Neural progenitor cell (in vitro differentiated cells): ENCODE results near the gene TBXA2R. TPM values are rescaled to one million over a fixed set of nuclear protein-coding genes. Genes with fewer than 3 reads are reported as not detected.

ENCODE experiments used
- DNase-seq: peaks from one replicate; pipeline ENCODE4 v3.0.0-alpha.2; 2016; ENCODE audit warnings: low spot score
- H2AFZ ChIP-seq: fragments of 200-600 bp; sonication (generic); replicated peaks from 2 replicates; pipeline ENCODE4 v1.6.1; 2016; ENCODE audit warnings: antibody characterized with exemption
- H3F3A ChIP-seq: fragments of 200-600 bp; sonication (generic); 2 replicates; pipeline ENCODE4 v1.6.1; 2016; ENCODE audit warnings: antibody characterized with exemption, low read depth
- H3K27ac ChIP-seq: fragments of 200-600 bp; sonication (generic); 2 replicates; pipeline ENCODE4 v1.5.1; 2016; ENCODE audit warnings: mild to moderate bottlenecking
- H3K27me3 ChIP-seq: fragments of 200-600 bp; sonication (generic); 2 replicates; pipeline ENCODE4 v1.6.1; 2016; ENCODE audit warnings: mild to moderate bottlenecking, moderate library complexity
- H3K36me3 ChIP-seq: fragments of 200-600 bp; sonication (generic); 2 replicates; pipeline ENCODE4 v1.5.1; 2016
- H3K4me1 ChIP-seq: fragments of 200-600 bp; sonication (generic); 2 replicates; pipeline ENCODE4 v1.6.1; 2016; ENCODE audit warnings: mixed run types
- H3K4me2 ChIP-seq: fragments of 200-600 bp; sonication (generic); 2 replicates; pipeline ENCODE4 v1.6.1; 2016
- H3K4me3 ChIP-seq: fragments of 200-600 bp; sonication (generic); 2 replicates; pipeline ENCODE4 v1.5.1; 2016
- H3K79me2 ChIP-seq: fragments of 200-600 bp; sonication (generic); 2 replicates; pipeline ENCODE4 v1.6.1; 2016; ENCODE audit warnings: low read depth
- H3K9ac ChIP-seq: fragments of 200-600 bp; sonication (generic); 2 replicates; pipeline ENCODE4 v1.6.1; 2016
- H3K9me3 ChIP-seq: fragments of 200-600 bp; sonication (generic); 2 replicates; pipeline ENCODE4 v1.5.1; 2016; ENCODE audit warnings: low read depth
- H4K20me1 ChIP-seq: fragments of 200-600 bp; sonication (generic); 2 replicates; pipeline ENCODE4 v1.6.1; 2016; ENCODE audit warnings: low read depth
- H3K27ac Mint-ChIP-seq: 3 replicates; pipeline ENCODE4 v1.8.0; 2021; ENCODE audit warnings: mixed read lengths
- H3K27me3 Mint-ChIP-seq: 2 replicates; pipeline ENCODE4 v1.8.0; 2022; ENCODE audit warnings: low read depth, mild to moderate bottlenecking, inconsistent platforms, moderate library complexity, mixed read lengths; ENCODE audit not compliant: insufficient read depth
- H3K36me3 Mint-ChIP-seq: 3 replicates; pipeline ENCODE4 v1.8.0; 2021; ENCODE audit warnings: mixed read lengths
- H3K4me1 Mint-ChIP-seq: 3 replicates; pipeline ENCODE4 v1.8.0; 2021; ENCODE audit warnings: mixed read lengths
- H3K4me3 Mint-ChIP-seq: 3 replicates; pipeline ENCODE4 v1.8.0; 2021; ENCODE audit warnings: mild to moderate bottlenecking, moderate library complexity, mixed read lengths
- H3K9me3 Mint-ChIP-seq: 3 replicates; pipeline ENCODE4 v1.8.0; 2020; ENCODE audit warnings: mixed read lengths
- CTCF ChIP-seq: fragments of 200-600 bp; sonication (generic); IDR thresholded peaks from 2 replicates; pipeline ENCODE4 v1.5.1; 2017; ENCODE audit warnings: antibody characterized with exemption, mild to moderate bottlenecking
- EZH2 ChIP-seq: fragments of 200-600 bp; sonication (generic); IDR thresholded peaks from 2 replicates; pipeline ENCODE4 v1.6.1; 2017; ENCODE audit warnings: antibody characterized with exemption, mild to moderate bottlenecking, moderate library complexity
- EZH2phosphoT487 ChIP-seq: fragments of 200-600 bp; sonication (generic); IDR thresholded peaks from 2 replicates; pipeline ENCODE4 v1.6.1; 2017; ENCODE audit warnings: antibody characterized with exemption
- total RNA-seq: library from RNA; depleted of rRNA; stranded (reverse); fragments of >200 nt; gene quantifications from 2 replicates; pipeline ENCODE4 v1.2.3, GENCODE V29; 2015; ENCODE audit warnings: low replicate concordance

The TBXA2R gene
- total RNA-seq, 1 donor from 2014 or later, result not detected

GRCh38 chr19:3622224-3622623, 15.5 kb upstream of the TBXA2R start:
- Mint-ChIP-seq H3K27me3 (no peaks in the 10 kb centered on the region), H3K4me3 (peak overlapping the region; percentile 56), H3K27ac (no peak overlapping the region), H3K4me1 (peaks cover 21% of the 10 kb centered on the region), H3K36me3 (peaks cover 2% of the 10 kb centered on the region), H3K9me3 (no peaks in the 10 kb centered on the region)
- no peak for TF ChIP-seq EZH2phosphoT487
- no peak for TF ChIP-seq EZH2
- TF ChIP-seq CTCF, result no peak
- no peak overlapping the region for H2AFZ ChIP-seq
- no peaks in the 10 kb centered on the region for H3K36me3 ChIP-seq
- H3K27ac ChIP-seq, result no peak overlapping the region
- H3K9me3 ChIP-seq, result no peaks in the 10 kb centered on the region
- H3K4me1 ChIP-seq, result peaks cover 8% of the 10 kb centered on the region
- DNase-seq, result no peak
- no peak overlapping the region for H3K4me2 ChIP-seq
- H3K79me2 ChIP-seq, result peaks cover 21% of the 10 kb centered on the region
- no peak overlapping the region for H3K9ac ChIP-seq
- peaks cover 3% of the 10 kb centered on the region for H3F3A ChIP-seq
- H4K20me1 ChIP-seq, result peaks cover 30% of the 10 kb centered on the region
- no peak overlapping the region for H3K4me3 ChIP-seq
- no peaks in the 10 kb centered on the region for H3K27me3 ChIP-seq

DNA sequence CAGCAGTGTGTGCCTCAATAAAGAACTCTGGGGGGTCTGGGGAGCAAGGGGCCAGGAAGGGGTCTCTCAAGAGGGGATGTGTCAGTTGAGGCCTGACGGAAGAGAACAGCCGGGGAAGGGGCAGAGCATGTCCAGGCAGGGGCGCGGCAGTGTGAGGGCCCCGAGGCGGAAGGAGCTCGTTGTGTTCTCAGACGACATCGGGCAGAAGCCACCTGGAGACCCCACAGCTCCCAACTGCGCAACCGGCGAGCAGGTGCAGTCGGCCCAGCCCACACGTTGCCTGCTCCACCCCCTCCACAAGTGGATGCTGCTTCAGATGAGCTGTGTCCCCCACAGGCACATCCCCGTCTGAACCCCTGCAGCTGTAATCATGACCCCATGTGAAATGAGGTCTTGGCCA, 15.0 kb upstream of the TBXA2R start:
- H3K4me3 Mint-ChIP-seq, result no peak overlapping the region
- no peak overlapping the region for H3K4me2 ChIP-seq
- H3K9ac ChIP-seq, result no peak overlapping the region
- no peak overlapping the region for H2AFZ ChIP-seq
- peaks cover 3% of the 10 kb centered on the region for H3F3A ChIP-seq
- peaks cover 18% of the 10 kb centered on the region for H3K4me1 Mint-ChIP-seq
- H3K9me3 Mint-ChIP-seq, result no peaks in the 10 kb centered on the region
- H3K79me2 ChIP-seq, result peaks cover 21% of the 10 kb centered on the region
- H3K4me3 ChIP-seq, result no peak overlapping the region
- no peaks in the 10 kb centered on the region for H3K27me3 Mint-ChIP-seq
- peaks cover 8% of the 10 kb centered on the region for H3K4me1 ChIP-seq
- no peaks in the 10 kb centered on the region for H3K9me3 ChIP-seq
- no peak overlapping the region for H3K27ac Mint-ChIP-seq
- no peaks in the 10 kb centered on the region for H3K36me3 ChIP-seq
- DNase-seq, result no peak
- no peak overlapping the region for H3K27ac ChIP-seq
- H3K36me3 Mint-ChIP-seq, result peaks cover 2% of the 10 kb centered on the region
- TF ChIP-seq CTCF (no peak), EZH2 (no peak), EZH2phosphoT487 (no peak)
- peaks cover 30% of the 10 kb centered on the region for H4K20me1 ChIP-seq
- H3K27me3 ChIP-seq, result no peaks in the 10 kb centered on the region

DNA sequence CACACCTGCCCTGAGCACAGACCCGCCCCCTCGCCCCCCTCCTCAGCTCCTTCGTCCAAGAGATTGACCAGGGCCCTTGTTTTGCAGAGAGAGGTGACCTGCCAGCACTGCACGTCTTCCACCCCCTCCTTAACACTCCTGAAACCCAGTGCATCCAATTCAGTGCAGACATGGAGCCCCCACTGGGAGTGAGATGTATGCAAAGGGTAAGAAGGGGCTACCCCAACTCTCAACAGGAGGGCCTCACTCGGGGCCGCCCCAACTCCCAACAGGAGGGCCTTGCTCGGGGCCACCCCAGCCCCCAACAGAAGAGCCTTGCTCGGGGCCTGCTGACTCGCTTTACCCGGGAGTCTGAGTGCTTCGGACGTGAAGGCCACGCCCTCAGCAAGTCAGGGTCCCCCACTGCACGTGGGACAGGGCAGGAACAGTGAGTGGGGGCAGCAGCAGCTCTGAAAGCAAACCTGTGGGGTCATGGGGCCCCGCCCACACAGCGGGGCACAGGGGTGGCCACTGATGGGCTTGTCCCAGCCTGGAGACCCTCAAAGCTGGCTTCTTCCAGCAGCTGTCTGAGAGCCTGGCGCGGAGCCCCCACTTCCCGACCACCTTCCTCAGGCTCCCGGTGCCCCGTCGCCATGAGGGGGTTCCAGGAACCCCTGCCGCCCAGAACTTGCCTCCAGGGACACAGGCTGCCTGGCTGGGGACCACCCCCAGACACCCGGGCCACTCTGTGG, 14.3 kb upstream of the TBXA2R start:
- Mint-ChIP-seq H3K9me3 (no peaks in the 10 kb centered on the region), H3K36me3 (peaks cover 2% of the 10 kb centered on the region), H3K4me1 (peaks cover 15% of the 10 kb centered on the region), H3K4me3 (no peak overlapping the region), H3K27me3 (no peaks in the 10 kb centered on the region), H3K27ac (no peak overlapping the region)
- H4K20me1 ChIP-seq, result peaks cover 25% of the 10 kb centered on the region
- H3K79me2 ChIP-seq, result peaks cover 16% of the 10 kb centered on the region
- DNase-seq, result no peak
- H3K27me3 ChIP-seq, result no peaks in the 10 kb centered on the region
- no peak overlapping the region for H2AFZ ChIP-seq
- no peaks in the 10 kb centered on the region for H3K36me3 ChIP-seq
- H3K4me2 ChIP-seq, result no peak overlapping the region
- H3K9ac ChIP-seq, result no peak overlapping the region
- TF ChIP-seq CTCF (no peak), EZH2 (no peak), EZH2phosphoT487 (no peak)
- H3K9me3 ChIP-seq, result no peaks in the 10 kb centered on the region
- no peak overlapping the region for H3K4me3 ChIP-seq
- H3F3A ChIP-seq, result peaks cover 3% of the 10 kb centered on the region
- no peak overlapping the region for H3K27ac ChIP-seq
- H3K4me1 ChIP-seq, result peaks cover 8% of the 10 kb centered on the region
